MG63 (cell line): ENCODE results near the gene WDR54. TPM values are rescaled to one million over a fixed set of nuclear protein-coding genes. Genes with fewer than 3 reads are reported as not detected.

Source experiments
- DNase-seq: peaks from one replicate; pipeline ENCODE4 v3.0.0-alpha.2; 2020
- H3K27me3 ChIP-seq: fragments of 250-450 bp; sonication (Bioruptor Pico); 2 replicates; pipeline ENCODE4 v1.5.1; 2020; ENCODE audit warnings: mild to moderate bottlenecking, moderate library complexity
- H3K36me3 ChIP-seq: fragments of 250-450 bp; sonication (Bioruptor Pico); 2 replicates; pipeline ENCODE4 v1.5.1; 2020; ENCODE audit warnings: mild to moderate bottlenecking, moderate library complexity
- H3K4me3 ChIP-seq: fragments of 250-450 bp; sonication (Bioruptor Pico); 2 replicates; pipeline ENCODE4 v1.5.1; 2020; ENCODE audit warnings: mild to moderate bottlenecking, moderate library complexity
- H3K9me3 ChIP-seq: fragments of 250-450 bp; sonication (Bioruptor Pico); 2 replicates; pipeline ENCODE4 v1.5.1; 2020; ENCODE audit warnings: mild to moderate bottlenecking, moderate library complexity
- total RNA-seq: library from RNA; depleted of rRNA; stranded (reverse); fragments of >200 nt; shearing (Covaris generic); gene quantifications from 2 replicates; pipeline ENCODE4 v1.2.3, GENCODE V29; 2014; ENCODE audit warnings: low replicate concordance

WDR54 gene
- total RNA-seq, 1 experiment from 2014 or later = 26.9 TPM

DNA sequence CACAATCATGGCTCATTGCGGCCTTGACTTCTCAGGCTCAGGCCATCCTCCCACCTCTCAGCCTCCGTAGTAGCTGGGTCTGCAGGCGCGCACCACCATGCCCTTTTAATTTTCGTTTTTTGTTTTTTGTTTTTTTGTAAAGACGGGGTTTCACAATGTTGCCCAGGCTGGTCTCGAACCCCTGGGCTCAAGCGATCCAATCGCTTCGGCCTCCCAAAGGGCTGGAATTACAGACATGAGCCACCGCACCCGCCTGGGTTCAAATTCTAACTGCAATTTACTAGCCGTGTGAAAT lies 29.1 kb upstream of the WDR54 start:
- Histone ChIP-seq H3K27me3 (no peaks in the 10 kb centered on the region), H3K4me3 (peak overlapping the region; percentile 76), H3K36me3 (no peaks in the 10 kb centered on the region), H3K9me3 (no peaks in the 10 kb centered on the region)
- no peak for DNase-seq

DNA sequence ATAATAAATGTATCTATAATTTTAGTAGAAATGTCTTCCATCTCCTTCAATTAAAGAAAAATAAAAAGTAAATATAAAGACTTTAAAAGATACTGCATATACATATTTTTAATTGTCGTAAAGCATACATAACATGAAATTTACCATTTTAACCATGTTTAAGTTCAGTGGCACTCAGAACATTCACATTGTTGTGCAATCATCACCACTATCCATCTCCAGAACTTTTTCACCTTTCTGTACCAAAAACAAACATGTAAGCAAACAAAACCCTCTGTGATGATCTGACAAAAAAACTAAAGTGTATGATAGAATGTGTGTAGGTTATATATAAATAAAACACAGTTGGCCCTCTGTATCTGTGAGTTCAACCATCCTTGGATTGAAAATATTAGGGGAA lies 28.0 kb upstream of the WDR54 start:
- DNase-seq = no peak
- no peaks in the 10 kb centered on the region for H3K9me3 ChIP-seq
- no peak overlapping the region for H3K4me3 ChIP-seq
- no peaks in the 10 kb centered on the region for H3K36me3 ChIP-seq
- H3K27me3 ChIP-seq = no peaks in the 10 kb centered on the region

DNA sequence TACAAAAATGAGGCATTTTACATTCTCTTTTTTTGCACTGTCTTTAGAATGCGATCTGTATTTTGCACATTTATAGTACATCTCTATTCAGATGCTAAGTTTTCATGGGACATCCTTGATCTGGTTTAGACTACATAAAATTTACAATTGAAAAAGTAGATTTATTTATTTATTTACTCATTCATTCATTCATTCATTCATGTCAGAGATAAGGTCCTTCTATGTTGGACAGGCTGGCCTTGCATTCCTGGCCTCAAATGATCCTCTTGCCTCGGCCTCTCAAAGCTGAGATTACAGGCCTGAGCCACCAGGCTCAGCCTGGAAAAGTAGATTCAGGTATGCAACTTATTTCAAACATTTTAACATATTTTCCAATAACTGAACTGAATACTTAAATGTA lies 25.4 kb upstream of the WDR54 start:
- no peak for DNase-seq

DNA sequence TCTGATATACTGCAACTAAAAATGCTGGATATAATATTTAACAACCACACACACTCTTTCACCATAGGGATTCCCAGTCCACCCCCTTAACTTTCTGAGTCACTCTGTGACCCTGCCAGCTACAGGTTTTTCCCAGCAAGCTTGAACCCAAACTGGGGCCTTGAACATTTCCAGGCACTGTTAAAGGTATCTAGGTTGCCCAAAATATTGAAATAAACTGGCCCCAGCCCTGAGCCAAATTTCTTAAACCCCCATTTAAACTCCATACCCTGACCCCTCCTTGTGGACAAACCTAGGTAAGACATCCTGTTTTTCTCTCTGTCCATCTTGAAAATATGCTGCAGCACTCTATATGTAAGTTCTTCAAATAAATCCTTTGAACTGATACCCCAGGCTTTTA lies 21.7 kb upstream of the WDR54 start:
- Histone ChIP-seq H3K4me3 (no peak overlapping the region), H3K27me3 (no peaks in the 10 kb centered on the region), H3K36me3 (no peaks in the 10 kb centered on the region), H3K9me3 (no peaks in the 10 kb centered on the region)
- DNase-seq = no peak

More for the DNA sequence above, 25.4 kb upstream of the WDR54 start:
- H3K27me3 ChIP-seq = no peaks in the 10 kb centered on the region
- no peak overlapping the region for H3K4me3 ChIP-seq
- H3K36me3 ChIP-seq = no peaks in the 10 kb centered on the region
- H3K9me3 ChIP-seq = no peaks in the 10 kb centered on the region

DNA sequence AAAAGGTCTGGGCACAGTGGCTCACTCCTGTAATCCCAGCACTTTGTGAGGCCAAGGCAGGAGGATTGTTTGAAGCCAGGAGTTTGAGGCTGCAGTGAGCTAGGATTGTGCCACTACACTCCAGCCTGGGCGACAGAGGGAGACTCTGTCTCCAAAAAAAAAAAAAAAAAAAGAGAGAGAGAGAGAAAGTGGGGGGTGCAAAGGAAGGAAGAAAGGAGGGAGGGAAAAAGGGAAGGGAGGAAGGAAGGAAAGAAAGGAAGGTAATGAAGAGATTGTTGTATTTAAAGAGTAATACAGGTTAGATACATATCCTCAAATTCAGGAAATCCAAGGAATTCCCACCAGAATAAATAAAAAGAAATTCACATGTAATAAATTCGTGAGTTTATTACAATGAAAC lies 19.6 kb upstream of the WDR54 start:
- H3K9me3 ChIP-seq = no peaks in the 10 kb centered on the region

DNA sequence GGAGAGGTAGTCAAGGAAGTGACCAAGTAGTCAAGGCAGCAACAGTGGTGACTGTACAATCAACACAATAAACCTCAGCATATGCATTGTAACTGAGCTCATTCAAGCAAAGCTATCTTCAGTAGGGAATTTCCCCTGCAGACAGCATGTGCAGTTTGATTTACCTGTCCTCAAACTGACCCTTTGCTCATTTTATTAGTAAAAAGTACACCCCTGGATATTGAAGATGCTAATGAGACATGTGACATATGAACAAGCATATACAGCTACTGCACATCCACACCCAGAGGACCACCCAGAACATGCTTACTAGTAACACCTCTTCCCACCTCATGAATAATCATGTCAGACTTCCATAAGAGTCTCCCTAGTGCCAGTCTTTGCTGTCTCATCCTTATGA lies 15.5 kb upstream of the WDR54 start:
- no peak for DNase-seq
- Histone ChIP-seq H3K4me3 (no peak overlapping the region), H3K9me3 (no peaks in the 10 kb centered on the region), H3K36me3 (no peaks in the 10 kb centered on the region), H3K27me3 (no peaks in the 10 kb centered on the region)

More for the DNA sequence above, 19.6 kb upstream of the WDR54 start:
- Histone ChIP-seq H3K36me3 (no peaks in the 10 kb centered on the region), H3K27me3 (no peaks in the 10 kb centered on the region), H3K4me3 (no peak overlapping the region)
- no peak for DNase-seq

DNA sequence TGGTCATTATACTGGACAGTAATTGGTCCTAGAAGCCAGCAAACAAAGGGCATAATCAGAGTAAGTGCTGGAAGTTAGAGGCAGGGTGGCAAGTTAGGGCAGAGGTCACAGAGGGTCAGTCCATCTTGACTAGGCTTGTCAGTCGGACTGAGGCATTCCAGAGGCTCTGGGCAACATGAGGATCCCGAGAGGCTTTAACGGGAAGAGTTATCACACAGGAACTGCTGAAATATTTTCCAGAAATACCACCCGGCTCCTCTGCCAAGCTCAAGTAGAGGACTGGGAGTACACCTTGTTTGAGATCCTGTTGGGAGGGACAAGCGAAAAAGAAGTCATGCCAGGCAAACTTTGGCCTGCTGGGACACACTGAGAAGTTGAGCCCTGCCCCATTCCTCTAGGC lies 13.8 kb upstream of the WDR54 start:
- Histone ChIP-seq H3K4me3 (no peak overlapping the region), H3K27me3 (no peaks in the 10 kb centered on the region), H3K36me3 (no peaks in the 10 kb centered on the region), H3K9me3 (no peaks in the 10 kb centered on the region)
- no peak for DNase-seq

DNA sequence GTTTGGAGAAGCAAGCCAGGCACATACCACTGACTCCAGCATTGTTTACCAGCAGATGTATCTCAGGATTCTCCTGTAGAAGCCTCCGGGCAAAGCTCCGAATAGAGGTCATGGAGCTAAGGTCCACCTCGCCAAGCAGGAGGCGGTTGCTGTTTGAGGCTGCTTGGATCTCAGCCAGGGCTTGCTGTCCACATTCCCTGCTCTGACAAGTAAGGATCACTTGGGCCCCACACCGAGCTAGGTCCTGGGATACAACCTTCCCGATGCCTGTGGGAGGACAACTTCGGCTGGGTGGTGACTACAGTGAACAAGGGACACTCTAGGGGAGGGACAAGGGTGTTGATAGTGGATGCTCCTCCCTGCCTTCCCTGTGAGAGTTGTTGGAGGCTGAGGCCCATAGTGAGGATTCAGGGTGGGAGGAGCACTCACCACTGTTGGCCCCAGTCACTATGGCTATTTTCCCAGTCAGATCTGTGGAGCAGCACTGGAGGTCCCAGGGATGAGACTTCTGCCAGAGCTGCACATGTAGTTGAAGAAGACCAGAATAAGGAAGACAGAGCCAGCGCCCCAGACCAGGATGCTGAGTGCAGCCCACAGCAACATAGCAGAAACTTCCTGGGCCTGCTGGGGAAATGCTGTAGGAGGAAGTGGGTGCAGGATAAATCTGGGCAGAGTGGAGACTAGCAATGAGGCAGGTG lies 8.4 kb upstream of the WDR54 start:
- DNase-seq = no peak
- no peak overlapping the region for H3K4me3 ChIP-seq

DNA sequence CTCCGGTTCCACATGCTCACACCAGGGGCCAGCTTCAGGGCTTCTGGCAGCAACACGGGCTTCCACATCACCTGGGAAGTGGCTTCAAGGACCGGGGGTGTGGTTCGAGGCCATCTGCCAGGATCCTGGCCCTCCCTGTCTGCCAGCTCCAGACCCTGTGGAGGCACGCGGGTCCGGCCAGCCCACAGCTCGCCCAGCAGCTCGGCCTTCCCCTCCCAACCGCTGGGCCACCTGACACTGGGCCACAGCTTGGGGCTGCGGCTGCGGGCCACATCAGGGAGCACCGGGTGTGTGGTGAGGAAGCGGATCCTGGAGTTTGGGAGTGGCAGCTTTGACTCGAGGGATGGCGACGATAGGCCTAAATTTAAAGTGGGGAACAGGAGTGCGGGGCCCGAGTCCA lies 7.1 kb upstream of the WDR54 start:
- no peak for DNase-seq
- Histone ChIP-seq H3K27me3 (no peaks in the 10 kb centered on the region), H3K9me3 (no peaks in the 10 kb centered on the region), H3K36me3 (no peaks in the 10 kb centered on the region), H3K4me3 (no peak overlapping the region)

More for the DNA sequence above, 8.4 kb upstream of the WDR54 start:
- Histone ChIP-seq H3K36me3 (no peaks in the 10 kb centered on the region), H3K27me3 (no peaks in the 10 kb centered on the region), H3K9me3 (no peaks in the 10 kb centered on the region)

DNA sequence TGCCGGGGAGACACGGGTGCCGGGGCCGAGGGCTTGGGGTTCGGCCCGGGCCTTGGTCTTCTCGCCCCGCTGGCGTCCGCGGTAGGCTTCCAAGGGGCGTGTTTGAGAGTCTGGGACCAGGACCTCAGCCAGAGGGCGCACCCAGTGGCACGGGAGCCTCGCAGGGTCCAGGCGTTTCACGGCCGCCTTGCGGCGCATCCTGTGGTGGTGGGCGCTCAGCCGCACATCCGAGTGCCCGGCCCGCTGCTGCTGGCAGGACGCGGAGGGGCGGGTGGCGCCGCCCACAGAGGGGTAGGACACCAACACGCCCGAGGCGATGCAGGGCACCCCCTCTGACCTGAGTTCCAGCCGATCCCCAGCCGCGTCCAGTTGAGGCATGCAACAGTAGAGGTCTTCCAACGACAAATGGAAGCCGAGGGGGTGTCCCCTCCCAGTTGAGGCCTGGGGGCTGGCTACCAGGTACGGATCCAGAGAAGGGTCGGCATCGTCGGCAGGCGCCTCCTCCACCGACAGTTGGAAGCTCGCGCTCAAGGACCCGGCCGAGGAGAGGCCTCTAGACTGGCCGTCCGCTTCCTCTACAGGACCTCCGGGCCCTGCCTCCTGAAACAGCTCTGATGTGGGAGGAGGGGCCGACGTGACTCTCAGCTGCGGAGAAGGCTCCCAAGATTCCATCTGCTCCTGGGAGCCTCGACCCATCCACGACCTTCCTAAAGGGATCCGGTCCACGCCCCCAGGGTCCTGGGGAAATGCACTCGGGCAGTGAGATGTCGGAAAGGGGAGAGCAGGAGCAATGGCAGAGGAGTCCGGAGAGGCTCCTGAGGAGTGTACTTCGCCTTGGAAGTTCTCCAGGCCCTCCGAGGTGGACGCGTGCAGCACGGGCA lies 6.4 kb upstream of the WDR54 start:
- H3K36me3 ChIP-seq = no peaks in the 10 kb centered on the region
- no peaks in the 10 kb centered on the region for H3K9me3 ChIP-seq
- H3K4me3 ChIP-seq = no peak overlapping the region
- H3K27me3 ChIP-seq = no peaks in the 10 kb centered on the region
- no peak for DNase-seq

DNA sequence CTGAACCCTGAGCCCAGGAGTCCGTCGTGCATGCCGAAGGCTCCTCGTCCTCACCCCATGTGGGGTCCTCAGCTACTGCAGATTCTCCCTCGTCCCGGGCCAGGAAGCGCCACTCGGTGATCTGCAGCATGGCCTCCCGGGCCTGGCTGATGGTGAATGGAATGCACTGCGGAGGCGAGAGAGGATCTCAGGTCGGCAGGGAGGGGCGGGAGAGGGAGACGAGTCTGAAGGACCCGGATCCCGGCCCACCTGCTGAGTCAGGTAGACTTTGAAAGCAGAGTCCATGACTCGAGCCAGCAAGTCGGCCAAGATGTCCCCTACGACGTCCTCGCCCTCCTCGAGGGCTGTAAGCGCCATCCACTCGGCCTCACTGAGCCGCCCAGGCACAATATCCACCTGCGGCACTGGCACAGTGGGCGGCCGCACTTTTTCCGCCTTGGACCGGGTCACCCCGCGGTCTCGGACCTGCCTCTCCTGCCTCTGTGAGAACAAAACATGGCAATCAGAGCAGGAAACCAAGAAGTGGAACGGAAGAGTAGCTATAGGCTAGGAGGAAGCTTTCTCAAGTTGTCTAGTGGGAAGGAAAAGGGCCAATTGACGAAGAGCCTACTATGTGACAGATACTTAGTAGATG lies 5.7 kb upstream of the WDR54 start:
- H3K9me3 ChIP-seq = no peaks in the 10 kb centered on the region
- no peak for DNase-seq
- no peak overlapping the region for H3K4me3 ChIP-seq
- H3K36me3 ChIP-seq = no peaks in the 10 kb centered on the region
- no peaks in the 10 kb centered on the region for H3K27me3 ChIP-seq

DNA sequence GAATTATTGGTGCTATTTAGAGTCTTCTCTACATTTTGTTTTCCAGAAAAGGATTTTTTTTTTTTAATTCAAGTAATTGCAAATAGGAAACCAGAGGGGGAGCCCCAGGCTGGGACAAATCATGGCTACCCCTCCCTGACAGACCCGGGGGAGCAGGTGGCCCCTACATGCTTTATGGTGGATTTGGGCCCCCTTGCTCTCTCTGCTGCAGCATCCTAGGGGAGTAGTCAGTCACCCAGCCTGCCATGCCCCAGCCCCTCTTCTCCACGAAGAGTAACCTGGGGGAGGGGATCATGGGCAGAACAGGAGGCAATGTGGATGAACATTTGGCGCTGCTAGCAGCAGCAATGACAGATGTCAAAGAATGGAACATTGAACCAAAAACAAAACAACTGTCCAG lies 4.8 kb upstream of the WDR54 start:
- Histone ChIP-seq H3K36me3 (no peaks in the 10 kb centered on the region), H3K4me3 (no peak overlapping the region), H3K9me3 (no peaks in the 10 kb centered on the region), H3K27me3 (no peaks in the 10 kb centered on the region)
- DNase-seq = no peak

DNA sequence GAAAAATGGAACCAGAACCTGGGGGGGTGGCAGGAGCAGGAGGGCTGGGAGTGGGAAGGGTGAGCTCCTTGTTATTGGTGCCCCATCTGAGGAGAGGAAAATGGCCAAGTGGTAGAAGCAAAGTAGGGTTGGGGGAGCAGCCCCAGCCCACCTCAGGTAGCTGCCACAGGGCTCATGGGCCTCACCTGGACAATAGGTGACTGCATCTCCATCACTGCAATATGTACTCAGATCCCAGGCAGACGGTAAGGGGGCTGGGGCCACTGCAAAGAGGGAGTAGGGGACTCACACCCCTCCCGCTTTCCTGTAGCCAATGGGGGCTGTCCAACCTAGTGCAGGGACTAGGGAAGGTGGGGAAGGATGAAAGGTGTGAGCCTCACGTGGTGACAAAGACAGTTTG lies 4.3 kb upstream of the WDR54 start:
- Histone ChIP-seq H3K27me3 (no peaks in the 10 kb centered on the region), H3K4me3 (no peak overlapping the region), H3K9me3 (no peaks in the 10 kb centered on the region), H3K36me3 (no peaks in the 10 kb centered on the region)
- no peak for DNase-seq

DNA sequence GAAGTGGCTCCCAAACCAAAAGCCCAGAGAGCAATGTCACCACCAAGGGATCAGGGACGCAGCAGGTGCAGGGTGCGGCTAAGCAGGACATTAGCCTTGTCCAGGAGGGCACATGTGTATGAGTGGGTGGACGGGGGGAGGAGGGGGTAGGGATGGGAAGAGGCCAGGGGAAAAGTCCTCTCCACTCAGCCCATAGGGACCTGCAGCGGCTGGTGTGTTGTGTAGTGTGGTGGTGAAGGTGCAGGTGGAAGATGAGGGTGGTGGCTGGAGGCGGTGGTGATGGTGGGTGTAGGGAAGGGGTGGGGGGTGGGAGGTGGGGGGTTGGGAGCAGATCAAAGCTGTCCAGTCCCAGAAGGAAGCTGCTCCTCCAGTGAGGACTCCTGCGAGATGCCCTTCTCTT lies 3.8 kb upstream of the WDR54 start:
- H3K4me3 ChIP-seq = no peak overlapping the region
- H3K27me3 ChIP-seq = no peaks in the 10 kb centered on the region
- H3K9me3 ChIP-seq = no peaks in the 10 kb centered on the region
- DNase-seq = no peak
- no peaks in the 10 kb centered on the region for H3K36me3 ChIP-seq

DNA sequence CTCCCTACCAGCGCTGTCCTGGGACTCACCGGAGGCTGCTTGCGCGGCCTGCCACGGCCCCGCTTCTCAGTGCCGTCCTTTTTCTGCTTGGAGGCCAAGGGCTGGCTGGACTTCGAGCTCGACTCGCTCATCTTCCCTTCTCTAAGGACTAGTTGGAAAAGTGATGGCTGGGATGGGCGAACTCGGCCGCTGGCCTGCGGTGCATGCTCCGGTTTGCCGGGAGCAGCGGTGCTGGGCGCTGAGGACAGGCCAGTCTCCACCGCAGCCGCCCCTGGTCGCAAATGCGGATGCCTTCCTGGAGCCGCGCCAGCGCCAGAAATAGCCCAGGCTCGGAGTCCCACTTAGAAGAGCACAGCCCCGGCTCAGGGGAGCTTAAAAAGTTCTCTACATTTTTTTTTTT lies 3.2 kb upstream of the WDR54 start:
- no peaks in the 10 kb centered on the region for H3K27me3 ChIP-seq
- H3K9me3 ChIP-seq = no peaks in the 10 kb centered on the region
- H3K4me3 ChIP-seq = no peak overlapping the region
- no peak for DNase-seq
- H3K36me3 ChIP-seq = no peaks in the 10 kb centered on the region

DNA sequence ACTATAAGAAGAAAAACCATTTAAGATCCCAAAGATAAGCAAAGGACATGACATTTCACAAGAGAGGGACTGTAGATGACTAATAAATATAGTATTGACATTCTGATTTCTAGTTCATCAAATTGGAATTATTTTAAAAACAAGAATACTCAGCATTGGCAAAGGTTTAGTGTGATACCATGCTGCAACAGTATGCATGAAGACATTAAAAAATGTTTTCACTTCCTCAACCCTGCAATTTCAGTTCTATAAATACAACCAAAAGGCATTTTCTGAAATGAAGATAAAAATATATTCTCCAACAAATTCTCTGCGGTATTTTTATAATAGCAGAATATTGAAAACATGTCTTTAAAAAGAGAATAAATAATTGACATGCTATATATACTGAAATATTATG lies 2.2 kb upstream of the WDR54 start:
- DNase-seq = no peak
- no peak overlapping the region for H3K4me3 ChIP-seq

DNA sequence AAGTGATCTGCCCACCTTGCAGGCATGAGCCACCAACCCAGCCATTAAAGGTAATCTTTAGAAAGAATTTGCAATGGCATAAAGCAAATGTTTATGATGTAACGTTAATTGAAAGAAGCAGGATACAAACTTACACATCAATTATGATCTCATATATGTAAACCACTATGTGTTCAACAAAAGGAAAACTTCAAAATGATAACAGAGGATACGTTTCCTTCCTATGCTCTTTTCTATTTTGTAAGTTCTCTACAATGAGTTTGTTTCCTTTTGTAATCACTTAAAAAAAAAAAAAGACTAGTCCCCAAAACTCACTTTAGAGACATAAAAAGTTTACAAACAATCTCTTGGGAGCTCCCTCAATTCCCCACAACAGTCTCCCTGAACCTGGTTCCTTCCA lies 1.5 kb upstream of the WDR54 start:
- Histone ChIP-seq H3K36me3 (no peaks in the 10 kb centered on the region), H3K9me3 (no peaks in the 10 kb centered on the region), H3K4me3 (no peak overlapping the region), H3K27me3 (no peaks in the 10 kb centered on the region)
- DNase-seq = no peak

More for the DNA sequence above, 2.2 kb upstream of the WDR54 start:
- no peaks in the 10 kb centered on the region for H3K36me3 ChIP-seq
- no peaks in the 10 kb centered on the region for H3K27me3 ChIP-seq
- H3K9me3 ChIP-seq = no peaks in the 10 kb centered on the region
